H1 (cell line): ENCODE data around the gene HSPA4. TPM values are rescaled to one million over a fixed set of nuclear protein-coding genes. Genes with fewer than 3 reads are reported as not detected.

Experiments used
- BCL11A ChIP-seq, 2 experiments: IDR thresholded peaks; one replicate each; pipeline ENCODE4 v1.6.1; 2011; ENCODE audit warnings: low read depth in 2 of 2, low read length in 2 of 2, mild to moderate bottlenecking in 2 of 2
- CTBP2 ChIP-seq: IDR thresholded peaks from 2 replicates; pipeline ENCODE4 v1.7.0; 2011; ENCODE audit warnings: borderline replicate concordance, mild to moderate bottlenecking, moderate library complexity, mixed read lengths, low read length; ENCODE audit not compliant: insufficient read depth, insufficient read length
- EP300 ChIP-seq, 2 experiments: IDR thresholded peaks; 1 replicate in 1 of 2; 2 replicates in 1 of 2; pipeline ENCODE4 v1.6.1; 2011 to 2012; ENCODE audit warnings: low read depth in 2 of 2, low read length in 2 of 2, mild to moderate bottlenecking in 2 of 2, borderline replicate concordance in 1 of 2, inconsistent platforms in 1 of 2, moderate library complexity in 1 of 2
- EZH2 ChIP-seq: fragments of 200-600 bp; sonication (generic); IDR thresholded peaks from 2 replicates; pipeline ENCODE4 v1.7.1; 2012; ENCODE audit warnings: low read depth, mild to moderate bottlenecking, moderate library complexity, low read length, inconsistent platforms; ENCODE audit not compliant: severe bottlenecking
- FOSL1 ChIP-seq: IDR thresholded peaks from 2 replicates; pipeline ENCODE4 v1.6.1; 2011; ENCODE audit warnings: mild to moderate bottlenecking, low read depth, low read length, moderate library complexity; ENCODE audit not compliant: insufficient read depth
- NANOG ChIP-seq: IDR thresholded peaks from 2 replicates; pipeline ENCODE4 v1.6.1; 2011; ENCODE audit warnings: low read length, low read depth, mild to moderate bottlenecking, inconsistent platforms; ENCODE audit not compliant: insufficient read depth, poor library complexity, severe bottlenecking
- POLR2AphosphoS5 ChIP-seq: IDR thresholded peaks from 2 replicates; pipeline ENCODE4 v1.6.1; 2011; ENCODE audit warnings: low read depth, low read length
- TAF7 ChIP-seq: optimal IDR thresholded peaks from 2 replicates; pipeline ENCODE3; 2011; ENCODE audit warnings: low read depth, mild to moderate bottlenecking, inconsistent platforms, low read length, moderate library complexity, borderline replicate concordance
- polyA plus RNA-seq, 7 experiments: library from polyadenylated mRNA; depleted of rRNA in 3 of 7; stranded (reverse) in 5 of 7; unstranded in 2 of 7; fragments of >200 nt in 5 of 7; fragments of 200-250 nt in 2 of 7; gene quantifications; 1 replicate in 5 of 7; 2 replicates in 1 of 7; 4 replicates in 1 of 7; pipeline versions ENCODE4 v1.2.1 to v1.2.3, GENCODE V29; 2011 to 2013; ENCODE audit warnings: missing spikeins in 2 of 7, mixed read lengths in 2 of 7
- total RNA-seq: library from RNA; stranded (reverse); fragmentation: NEBNext Ultra II Directional; extraction: Animal tissue kit (Norgen Biotek cat#: 25700); gene quantifications from 2 replicates; pipeline ENCODE4 v1.2.1, GENCODE V29; 2021

Gene HSPA4
- total and polyA plus RNA-seq, 2 of the 8 experiments (the other 6 are each of a cell fraction or from before 2014, with no cell fraction given): 28.9 to 445 TPM

GRCh38 chr5:133075572-133076536, 24.0 kb downstream of the HSPA4 start (continued):
- no peak for TF ChIP-seq FOSL1
- no peak for TF ChIP-seq NANOG
- TF ChIP-seq CTBP2: no peak
- TF ChIP-seq EZH2: no peak
- TF ChIP-seq POLR2AphosphoS5: no peak
- TF ChIP-seq BCL11A (IDR thresholded peaks at IDR 0.05; ENCODE audit: low read depth in 2 of 2, low read length in 2 of 2): no peak
- no peak for TF ChIP-seq EP300 (IDR thresholded peaks at IDR 0.05; ENCODE audit: borderline replicate concordance in 1 of 2, low read depth in 2 of 2, low read length in 2 of 2)
- no peak for TF ChIP-seq TAF7
